Tibial nerve (tissue), 4 donors: ENCODE measurements around the gene SUCO.

ENCODE experiments used
- EP300 ChIP-seq, 2 donors: sonication (generic); formaldehyde crosslinking; IDR thresholded peaks; one replicate each; pipeline ENCODE4 v1.6.1; 2017; ENCODE audit warnings: antibody characterized with exemption in 2 of 2, mild to moderate bottlenecking in 1 of 2
- POLR2A ChIP-seq, 2 donors: fragments of 450-650 bp; IDR thresholded peaks; one replicate each; pipeline ENCODE4 v1.6.1; 2017; ENCODE audit warnings: antibody characterized with exemption in 2 of 2, mild to moderate bottlenecking in 2 of 2, moderate library complexity in 2 of 2
- TF ChIP-seq, protein P1 (sequence below), 5 experiments: fragments of 200-600 bp in 3 of 5; fragments of 450-650 bp in 2 of 5; sonication (generic) in 3 of 5; IDR thresholded peaks; one replicate each; pipeline ENCODE4 v1.5.1; 2016 to 2019; ENCODE audit warnings: antibody characterized with exemption in 5 of 5, mild to moderate bottlenecking in 3 of 5, moderate library complexity in 2 of 5

DNA sequence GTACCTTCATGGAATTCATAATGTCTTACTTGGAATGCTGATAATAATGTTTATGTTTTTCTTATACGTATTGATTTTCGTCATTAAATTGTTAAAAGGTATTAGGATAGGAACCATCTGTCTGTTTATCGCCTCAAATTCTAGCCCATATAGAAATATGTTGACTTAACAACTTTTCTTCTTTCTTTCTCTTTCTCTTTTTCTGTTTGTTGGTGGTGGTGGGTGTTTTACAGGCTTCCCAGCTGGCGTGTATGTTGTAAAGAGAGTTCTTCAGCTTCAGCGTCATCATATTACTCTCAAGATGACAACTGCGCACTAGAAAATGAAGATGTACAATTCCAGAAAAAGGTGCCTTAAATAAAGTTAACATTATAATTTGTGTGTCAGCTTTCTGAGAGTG lies 18.3 kb downstream of the SUCO start:
- TF ChIP-seq, protein P1, sequence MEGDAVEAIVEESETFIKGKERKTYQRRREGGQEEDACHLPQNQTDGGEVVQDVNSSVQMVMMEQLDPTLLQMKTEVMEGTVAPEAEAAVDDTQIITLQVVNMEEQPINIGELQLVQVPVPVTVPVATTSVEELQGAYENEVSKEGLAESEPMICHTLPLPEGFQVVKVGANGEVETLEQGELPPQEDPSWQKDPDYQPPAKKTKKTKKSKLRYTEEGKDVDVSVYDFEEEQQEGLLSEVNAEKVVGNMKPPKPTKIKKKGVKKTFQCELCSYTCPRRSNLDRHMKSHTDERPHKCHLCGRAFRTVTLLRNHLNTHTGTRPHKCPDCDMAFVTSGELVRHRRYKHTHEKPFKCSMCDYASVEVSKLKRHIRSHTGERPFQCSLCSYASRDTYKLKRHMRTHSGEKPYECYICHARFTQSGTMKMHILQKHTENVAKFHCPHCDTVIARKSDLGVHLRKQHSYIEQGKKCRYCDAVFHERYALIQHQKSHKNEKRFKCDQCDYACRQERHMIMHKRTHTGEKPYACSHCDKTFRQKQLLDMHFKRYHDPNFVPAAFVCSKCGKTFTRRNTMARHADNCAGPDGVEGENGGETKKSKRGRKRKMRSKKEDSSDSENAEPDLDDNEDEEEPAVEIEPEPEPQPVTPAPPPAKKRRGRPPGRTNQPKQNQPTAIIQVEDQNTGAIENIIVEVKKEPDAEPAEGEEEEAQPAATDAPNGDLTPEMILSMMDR (IDR thresholded peaks at IDR 0.05) = no peak
- TF ChIP-seq POLR2A (IDR thresholded peaks at IDR 0.05) (no peak), EP300 (IDR thresholded peaks at IDR 0.05) (no peak)
